H1 (cell line): ENCODE results near the gene UBE2G2. TPM values are rescaled to one million over a fixed set of nuclear protein-coding genes. Genes with fewer than 3 reads are reported as not detected.

ENCODE experiments used
- CTCF ChIA-PET: fragments of 300-600 bp; sonication (Branson Sonifier 250); formaldehyde crosslinking; loops from one replicate; lab custom pipeline; 2021; ENCODE audit not compliant: partially characterized antibody; lab: Charles Lee
- POLR2A ChIA-PET: fragments of 300-600 bp; sonication (Branson Sonifier 250); formaldehyde crosslinking; loops from one replicate; lab custom pipeline; 2021; ENCODE audit warnings: inconsistent platforms; ENCODE audit not compliant: partially characterized antibody; lab: Charles Lee
- DNase-seq, 2 experiments: peaks; one replicate each; pipeline versions ENCODE4 v3.0.0 to v3.0.0-alpha.2; 2010 to 2022; ENCODE audit warnings: low spot score in 2 of 2, low read depth in 1 of 2, mixed read lengths in 1 of 2
- FAIRE-seq: peaks from 2 replicates; lab custom pipeline; 2011; peaks lifted over from hg19 to GRCh38; lab: Jason Lieb, UNC
- H2AFZ ChIP-seq: 2 replicates; pipeline ENCODE4 v1.8.1; 2012; ENCODE audit warnings: low read length, inconsistent platforms
- H2AK5ac ChIP-seq: 2 replicates; pipeline ENCODE4 v1.6.1; 2013; ENCODE audit warnings: low read depth, low read length
- H2BK120ac ChIP-seq: replicated peaks from 2 replicates; pipeline ENCODE3; 2013; ENCODE audit warnings: low read depth, low read length, inconsistent platforms
- H2BK12ac ChIP-seq: 2 replicates; pipeline ENCODE4 v1.6.1; 2013; ENCODE audit warnings: low read depth, low read length
- H2BK15ac ChIP-seq: 2 replicates; pipeline ENCODE4 v1.6.1; 2013; ENCODE audit warnings: low read length
- H2BK20ac ChIP-seq: 2 replicates; pipeline ENCODE4 v1.6.1; 2013; ENCODE audit warnings: low read length
- H2BK5ac ChIP-seq: 2 replicates; pipeline ENCODE4 v1.6.1; 2013; ENCODE audit warnings: low read depth, low read length
- H3K14ac ChIP-seq: 2 replicates; pipeline ENCODE4 v1.6.1; 2013; ENCODE audit warnings: inconsistent platforms; ENCODE audit not compliant: insufficient read length
- H3K18ac ChIP-seq: 2 replicates; pipeline ENCODE4 v1.6.1; 2013; ENCODE audit warnings: low read length; ENCODE audit errors: extremely low read depth
- H3K23ac ChIP-seq: 2 replicates; pipeline ENCODE4 v1.6.1; 2013; ENCODE audit warnings: inconsistent platforms; ENCODE audit not compliant: insufficient read length
- H3K23me2 ChIP-seq: 2 replicates; pipeline ENCODE4 v1.6.1; 2013; ENCODE audit warnings: low read depth, low read length
- H3K27ac ChIP-seq: 2 replicates; pipeline ENCODE4 v1.6.1; 2011; ENCODE audit warnings: low read depth, low read length, inconsistent platforms
- H3K27me3 ChIP-seq, 4 experiments: replicated peaks in 1 of 4; 1 replicate in 1 of 4; 2 replicates in 3 of 4; pipeline versions ENCODE4 v1.6.1 to v1.8.1; 2011 to 2013; ENCODE audit warnings: low read length in 3 of 4, mild to moderate bottlenecking in 3 of 4, inconsistent platforms in 2 of 4, mixed read lengths in 2 of 4, moderate library complexity in 1 of 4; ENCODE audit not compliant: control insufficient read depth in 3 of 4, insufficient read depth in 3 of 4; ENCODE audit errors: extremely low read depth in 1 of 4
- H3K36me3 ChIP-seq, 4 experiments: 2 replicates each; pipeline versions ENCODE4 v1.6.1 to v1.8.1; 2011 to 2013; ENCODE audit warnings: mild to moderate bottlenecking in 4 of 4, low read length in 3 of 4, moderate library complexity in 2 of 4, control low read depth in 1 of 4, inconsistent platforms in 1 of 4; ENCODE audit not compliant: insufficient read depth in 4 of 4, control insufficient read depth in 2 of 4
- H3K4ac ChIP-seq: replicated peaks from 2 replicates; pipeline ENCODE3; 2013; ENCODE audit warnings: low read length, low read depth, mixed read lengths, inconsistent platforms; ENCODE audit not compliant: insufficient read length
- H3K4me1 ChIP-seq, 4 experiments: replicated peaks in 1 of 4; 1 replicate in 1 of 4; 2 replicates in 3 of 4; pipeline versions ENCODE4 v1.6.1 to v1.8.1; 2011 to 2013; ENCODE audit warnings: low read length in 3 of 4, inconsistent platforms in 2 of 4, mixed read lengths in 1 of 4; ENCODE audit not compliant: insufficient read depth in 4 of 4, control insufficient read depth in 3 of 4
- H3K4me2 ChIP-seq, 2 experiments: 2 replicates each; pipeline versions ENCODE4 v1.6.1 to v1.8.1; 2011 to 2013; ENCODE audit warnings: low read depth in 2 of 2, low read length in 2 of 2, control low read depth in 1 of 2, inconsistent platforms in 1 of 2, mild to moderate bottlenecking in 1 of 2; ENCODE audit not compliant: insufficient read depth in 1 of 2
- H3K4me3 ChIP-seq, 4 experiments: fragments of 200-600, 300-600 bp in 1 of 4; sonication (generic), shearing (Covaris generic), sonication (Bioruptor Twin) in 1 of 4; 2 replicates each; pipeline versions ENCODE4 v1.5.1 to v1.8.1; 2011 to 2016; ENCODE audit warnings: low read length in 4 of 4, low read depth in 3 of 4, control low read depth in 2 of 4, inconsistent platforms in 2 of 4, mild to moderate bottlenecking in 2 of 4, mixed read lengths in 1 of 4, moderate library complexity in 1 of 4; ENCODE audit not compliant: insufficient read depth in 2 of 4; ENCODE audit errors: extremely low read depth in 1 of 4
- H3K56ac ChIP-seq: replicated peaks from 2 replicates; pipeline ENCODE3; 2013; ENCODE audit warnings: low read depth, mild to moderate bottlenecking, mixed read lengths, low read length, inconsistent platforms; ENCODE audit not compliant: insufficient read length
- H3K79me1 ChIP-seq: 2 replicates; pipeline ENCODE4 v1.6.1; 2013; ENCODE audit warnings: low read depth, low read length, control low read depth
- H3K79me2 ChIP-seq, 2 experiments: 2 replicates each; pipeline versions ENCODE4 v1.6.1 to v1.8.1; 2012 to 2013; ENCODE audit warnings: low read length in 2 of 2, mild to moderate bottlenecking in 2 of 2, inconsistent platforms in 1 of 2; ENCODE audit not compliant: insufficient read depth in 2 of 2, control insufficient read depth in 1 of 2
- H3K9ac ChIP-seq, 4 experiments: replicated peaks in 1 of 4; 1 replicate in 1 of 4; 2 replicates in 3 of 4; pipeline versions ENCODE4 v1.6.1 to v1.8.1; 2011 to 2013; ENCODE audit warnings: low read depth in 3 of 4, low read length in 3 of 4, control low read depth in 2 of 4, mild to moderate bottlenecking in 2 of 4, moderate library complexity in 2 of 4, inconsistent platforms in 1 of 4; ENCODE audit errors: extremely low read depth in 1 of 4
- H3K9me3 ChIP-seq, 2 experiments: 2 replicates each; pipeline versions ENCODE4 v1.6.1 to v1.8.1; 2012 to 2013; ENCODE audit warnings: mild to moderate bottlenecking in 2 of 2, moderate library complexity in 2 of 2, control low read depth in 1 of 2, inconsistent platforms in 1 of 2, low read depth in 1 of 2, low read length in 1 of 2, mixed read lengths in 1 of 2; ENCODE audit not compliant: insufficient read depth in 2 of 2
- H4K20me1 ChIP-seq, 2 experiments: replicated peaks in 1 of 2; 2 replicates each; pipeline versions ENCODE3 to v1.8.1; 2011 to 2013; ENCODE audit warnings: inconsistent platforms in 2 of 2, low read length in 2 of 2, mild to moderate bottlenecking in 1 of 2; ENCODE audit not compliant: insufficient read depth in 2 of 2, control insufficient read depth in 1 of 2
- H4K5ac ChIP-seq: 2 replicates; pipeline ENCODE4 v1.6.1; 2013; ENCODE audit warnings: low read length, low read depth, mixed read lengths, inconsistent platforms; ENCODE audit not compliant: insufficient read length
- H4K8ac ChIP-seq: 2 replicates; pipeline ENCODE4 v1.8.0; 2013; ENCODE audit warnings: mild to moderate bottlenecking, moderate library complexity, low read length, inconsistent platforms; ENCODE audit not compliant: insufficient read depth; ENCODE audit errors: extremely low read depth
- H4K91ac ChIP-seq: replicated peaks from 2 replicates; pipeline ENCODE3; 2013; ENCODE audit warnings: low read length, mixed read lengths, inconsistent platforms; ENCODE audit not compliant: insufficient read length
- EGR1 ChIP-seq: IDR thresholded peaks from 2 replicates; pipeline ENCODE4 v1.6.1; 2011; ENCODE audit warnings: low read depth, low read length, borderline replicate concordance
- POLR2AphosphoS5 ChIP-seq: IDR thresholded peaks from 2 replicates; pipeline ENCODE4 v1.6.1; 2011; ENCODE audit warnings: low read depth, low read length
- RNF2 ChIP-seq: fragments of 200-900, 300-1000 bp; sonication (generic); IDR thresholded peaks from 2 replicates; pipeline ENCODE4 v1.7.1; 2016; ENCODE audit warnings: borderline replicate concordance, low read depth, mild to moderate bottlenecking, antibody characterized with exemption, low read length; ENCODE audit not compliant: poor library complexity, severe bottlenecking; ENCODE audit errors: missing control alignments
- TAF1 ChIP-seq: IDR thresholded peaks from 2 replicates; pipeline ENCODE4 v1.6.1; 2011; ENCODE audit warnings: mild to moderate bottlenecking, low read depth, low read length
- TEAD4 ChIP-seq: IDR thresholded peaks from 2 replicates; pipeline ENCODE4 v1.6.1; 2012; ENCODE audit warnings: low read depth, low read length, inconsistent platforms, mixed read lengths
- WGBS, 2 experiments: shearing (Covaris generic) in 1 of 2; methylation state at CpG; one replicate each; pipeline versions ENCODE4 v1.1.6 to v1.1.7; 2013 to 2015; ENCODE audit warnings: low lambda C conversion rate in 2 of 2, mixed read lengths in 2 of 2, inconsistent platforms in 1 of 2, low coverage in 1 of 2, missing lambda C conversion rate in 1 of 2; ENCODE audit not compliant: insufficient replicate concordance in 2 of 2, insufficient coverage in 1 of 2, insufficient read length in 1 of 2; ENCODE audit errors: extremely low coverage in 1 of 2, missing lambda C conversion rate in 1 of 2; 5-methylcytosine and 5-hydroxymethylcytosine counted together
- polyA plus RNA-seq, 7 experiments: library from polyadenylated mRNA; depleted of rRNA in 3 of 7; stranded (reverse) in 5 of 7; unstranded in 2 of 7; fragments of >200 nt in 5 of 7; fragments of 200-250 nt in 2 of 7; gene quantifications; 1 replicate in 5 of 7; 2 replicates in 1 of 7; 4 replicates in 1 of 7; pipeline versions ENCODE4 v1.2.1 to v1.2.3, GENCODE V29; 2011 to 2013; ENCODE audit warnings: missing spikeins in 2 of 7, mixed read lengths in 2 of 7
- total RNA-seq: library from RNA; stranded (reverse); fragmentation: NEBNext Ultra II Directional; extraction: Animal tissue kit (Norgen Biotek cat#: 25700); gene quantifications from 2 replicates; pipeline ENCODE4 v1.2.1, GENCODE V29; 2021

UBE2G2 gene
- total and polyA plus RNA-seq, 2 of the 8 experiments (the other 6 are each of a cell fraction or from before 2014, with no cell fraction given) = 96.3 to 101 TPM

DNA sequence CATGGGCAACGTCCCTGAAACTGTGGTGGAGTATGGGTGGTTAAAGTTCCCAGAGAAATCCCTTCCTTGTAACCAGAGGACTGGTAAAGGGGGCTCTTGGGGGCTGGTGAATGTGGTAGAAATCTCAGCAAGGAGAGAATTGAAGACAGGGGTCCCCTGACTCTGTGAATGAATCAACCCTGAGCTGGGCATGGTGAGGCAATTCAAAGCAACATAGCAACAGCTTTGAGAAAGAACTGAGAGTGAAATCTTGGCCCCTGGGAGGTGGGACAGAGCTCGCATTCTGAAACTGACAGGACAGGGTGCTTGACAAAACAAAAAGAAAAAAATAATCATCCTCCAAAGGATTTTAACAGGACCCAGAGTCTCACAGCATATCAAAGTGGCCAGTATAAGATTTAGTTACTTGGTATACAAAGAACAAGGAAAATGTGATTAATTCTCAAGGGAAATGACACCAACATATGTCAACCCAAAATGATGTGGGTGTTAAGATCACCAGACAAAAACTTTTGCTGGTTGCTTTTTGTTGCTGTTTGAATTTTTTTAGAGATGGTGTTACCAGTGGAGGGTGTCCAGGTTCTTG lies 28.0 kb upstream of the UBE2G2 start:
- FAIRE-seq = no peak
- Histone ChIP-seq H4K20me1 (no peaks in the 10 kb centered on the region), H3K27me3 (no peaks in the 10 kb centered on the region; a peak in 1 of 7 replicates), H4K5ac (no peak overlapping the region), H4K8ac (no peak overlapping the region), H2BK12ac (no peak overlapping the region), H4K91ac (no peak overlapping the region), H3K23ac (no peak overlapping the region), H3K79me1 (no peaks in the 10 kb centered on the region), H3K4me3 (no peak overlapping the region), H2AFZ (no peak overlapping the region), H3K56ac (no peak overlapping the region), H3K23me2 (no peaks in the 10 kb centered on the region), H3K79me2 (no peaks in the 10 kb centered on the region), H2BK5ac (no peak overlapping the region), H3K18ac (no peak overlapping the region), H2BK15ac (no peak overlapping the region), H2BK20ac (no peak overlapping the region), H3K27ac (no peak overlapping the region), H3K9ac (no peak overlapping the region), H3K4me1 (no peaks in the 10 kb centered on the region), H2BK120ac (no peak overlapping the region), H3K14ac (no peak overlapping the region), H2AK5ac (no peak overlapping the region), H3K4ac (no peak overlapping the region), H3K36me3 (no peaks in the 10 kb centered on the region), H3K9me3 (peaks cover 18 to 29% of the 10 kb centered on the region in 2 experiments), H3K4me2 (no peak overlapping the region)
- TF ChIP-seq TAF1 (no peak), RNF2 (no peak), TEAD4 (no peak), EGR1 (no peak), POLR2AphosphoS5 (no peak)
- WGBS, 2 experiments = 78% methylated on average over 2 of the region's 2 CpGs; no CpG with 5 or more reads in 1 of the 2 experiments
- no peak for DNase-seq
- CTCF ChIA-PET = interaction anchor here (1.6 kb wide), 1 partner anchor 11 kb away, joined by 3 read pairs; no protein-coding TSS in a partner anchor
- POLR2A ChIA-PET = interaction anchor here (1.5 kb wide), 1 partner anchor 10 kb away, joined by 8 read pairs; no protein-coding TSS in a partner anchor
